T-helper 17 cell (primary cell): ENCODE data around the gene EPSTI1. TPM values are rescaled to one million over a fixed set of nuclear protein-coding genes. Genes with fewer than 3 reads are reported as not detected.
"Not testable (repeated sequence)": the region's sequence is repeated elsewhere in the genome, so short reads cannot be mapped to it uniquely, and the experiment has no call there.

ENCODE experiments used
- ATAC-seq: fragments of 150-1000 bp; cut with Tn5 transposase; 2 replicates; pipeline ENCODE4 v1.10.0; 2021; ENCODE audit warnings: mild to moderate bottlenecking, moderate library complexity
- DNase-seq, 3 donors: peaks; one replicate each; pipeline versions ENCODE4 v3.0.0 to v3.0.0-alpha.2; 2020 to 2021
- H3K9me3 ChIP-seq: one replicate; pipeline ENCODE4 v1.7.0; 2013; ENCODE audit warnings: low read length, mild to moderate bottlenecking; ENCODE audit not compliant: control insufficient read depth, poor library complexity, severe bottlenecking
- H3K27ac Mint-ChIP-seq: one replicate; pipeline ENCODE4 v1.8.0; 2022; ENCODE audit warnings: mild to moderate bottlenecking, moderate library complexity, mixed read lengths
- H3K27me3 Mint-ChIP-seq: one replicate; pipeline ENCODE4 v1.8.0; 2022; ENCODE audit warnings: mixed read lengths
- H3K36me3 Mint-ChIP-seq: one replicate; pipeline ENCODE4 v1.8.0; 2022; ENCODE audit warnings: low read depth, mixed read lengths
- H3K4me1 Mint-ChIP-seq: one replicate; pipeline ENCODE4 v1.8.0; 2022; ENCODE audit warnings: mild to moderate bottlenecking, mixed read lengths
- H3K4me3 Mint-ChIP-seq: one replicate; pipeline ENCODE4 v1.8.0; 2022; ENCODE audit warnings: mild to moderate bottlenecking, moderate library complexity, mixed read lengths
- total RNA-seq, 4 donors: library from RNA in 2 of 4; stranded (reverse) in 2 of 4; gene quantifications; one replicate each; pipeline ENCODE4 v1.2.3 and lab custom pipeline; 2022 to 2026

The EPSTI1 gene, protein sequence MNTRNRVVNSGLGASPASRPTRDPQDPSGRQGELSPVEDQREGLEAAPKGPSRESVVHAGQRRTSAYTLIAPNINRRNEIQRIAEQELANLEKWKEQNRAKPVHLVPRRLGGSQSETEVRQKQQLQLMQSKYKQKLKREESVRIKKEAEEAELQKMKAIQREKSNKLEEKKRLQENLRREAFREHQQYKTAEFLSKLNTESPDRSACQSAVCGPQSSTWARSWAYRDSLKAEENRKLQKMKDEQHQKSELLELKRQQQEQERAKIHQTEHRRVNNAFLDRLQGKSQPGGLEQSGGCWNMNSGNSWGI
- total RNA-seq, result 10 to 100 TPM; 27.3 to 44.0 TPM
- 43.5 to 45.5 reads per million in 2 donors for total RNA-seq (lab: John Stamatoyannopoulos, UW)

DNA sequence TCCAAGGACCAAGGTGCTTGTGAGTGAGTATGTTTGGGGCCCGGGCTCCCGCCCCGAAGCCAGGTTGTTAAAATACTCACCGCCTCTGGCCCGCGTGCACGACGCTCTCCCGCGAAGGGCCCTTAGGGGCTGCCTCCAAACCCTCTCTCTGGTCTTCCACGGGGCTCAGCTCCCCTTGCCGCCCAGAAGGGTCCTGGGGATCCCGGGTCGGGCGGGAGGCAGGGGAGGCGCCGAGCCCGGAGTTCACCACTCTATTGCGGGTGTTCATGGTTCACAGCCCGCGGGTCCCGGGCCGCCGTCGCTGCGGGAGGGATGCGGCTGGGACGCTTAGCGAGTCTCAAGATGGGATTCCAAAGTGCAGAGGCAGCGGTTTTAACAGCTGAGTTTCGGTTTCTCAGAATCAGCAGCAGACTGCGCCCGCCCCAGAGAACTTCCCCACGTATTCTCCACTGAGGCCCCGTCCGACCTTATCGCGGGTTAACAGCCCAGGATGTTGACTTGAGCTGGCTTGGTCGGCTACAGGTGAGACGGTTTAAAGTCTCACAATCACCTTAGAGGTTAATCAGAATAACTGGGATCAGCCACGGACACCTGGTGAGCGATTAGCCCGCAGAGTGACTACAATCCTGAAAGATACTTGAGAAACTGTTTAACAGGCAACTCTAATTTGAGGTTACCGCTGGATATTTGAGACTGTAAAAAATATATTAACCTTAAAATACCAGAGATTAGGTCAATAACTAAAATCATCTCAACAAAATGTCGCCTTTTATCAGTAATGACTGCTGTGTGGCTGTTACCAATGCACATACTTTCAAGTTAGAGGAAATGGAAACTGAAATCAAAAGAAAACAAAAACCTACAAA is at the start of gene EPSTI1:
EPSTI1 (minus strand) TSS at position 344 of the 866 bp plus-strand sequence; CDS start at position 268, 76 bp downstream.
- no peaks in the 10 kb centered on the region for H3K9me3 ChIP-seq
- Mint-ChIP-seq H3K27ac (peak within 1 kb of the TSS; percentile 99), H3K4me1 (peaks cover 37% of the 10 kb centered on the region), H3K36me3 (peaks cover 4% of the 10 kb centered on the region), H3K27me3 (no peaks in the 10 kb centered on the region), H3K4me3 (peak within 1 kb of the TSS; percentile 96)
- peak; percentile 52 to 66 (median 55) for DNase-seq
- ATAC-seq, result peak; percentile 84

DNA sequence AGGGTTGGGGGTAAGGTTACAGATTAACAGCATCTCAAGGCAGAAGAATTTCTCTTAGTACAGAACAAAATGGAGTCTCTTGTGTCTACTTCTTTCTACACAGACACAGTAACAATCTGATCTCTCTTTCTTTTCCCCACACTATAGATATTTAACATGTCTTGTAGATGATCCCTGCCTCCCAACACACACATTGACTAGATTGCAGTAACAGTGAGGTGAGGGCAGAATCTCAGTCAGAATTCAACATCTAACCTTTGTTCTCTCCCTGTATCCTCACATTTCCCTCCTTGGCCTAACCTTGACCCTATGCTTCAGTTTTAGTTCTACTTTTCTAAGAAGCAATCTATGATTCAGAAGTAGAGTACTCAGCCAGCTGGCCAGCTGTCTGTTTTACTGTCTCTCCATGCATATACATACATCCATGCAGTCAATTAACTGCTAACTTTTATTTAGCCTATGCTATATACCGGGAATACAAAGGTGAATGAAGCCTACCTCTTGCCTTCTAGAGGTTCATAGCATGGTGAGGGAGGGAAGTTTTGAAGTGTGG is 49.4 kb upstream of the EPSTI1 start:
- ATAC-seq (no peak), DNase-seq (no peak)
- no peaks in the 10 kb centered on the region for H3K9me3 ChIP-seq
- Mint-ChIP-seq H3K36me3 (peaks cover 9% of the 10 kb centered on the region), H3K4me3 (no peak overlapping the region), H3K27ac (no peak overlapping the region), H3K4me1 (peaks cover 34% of the 10 kb centered on the region), H3K27me3 (no peaks in the 10 kb centered on the region)

DNA sequence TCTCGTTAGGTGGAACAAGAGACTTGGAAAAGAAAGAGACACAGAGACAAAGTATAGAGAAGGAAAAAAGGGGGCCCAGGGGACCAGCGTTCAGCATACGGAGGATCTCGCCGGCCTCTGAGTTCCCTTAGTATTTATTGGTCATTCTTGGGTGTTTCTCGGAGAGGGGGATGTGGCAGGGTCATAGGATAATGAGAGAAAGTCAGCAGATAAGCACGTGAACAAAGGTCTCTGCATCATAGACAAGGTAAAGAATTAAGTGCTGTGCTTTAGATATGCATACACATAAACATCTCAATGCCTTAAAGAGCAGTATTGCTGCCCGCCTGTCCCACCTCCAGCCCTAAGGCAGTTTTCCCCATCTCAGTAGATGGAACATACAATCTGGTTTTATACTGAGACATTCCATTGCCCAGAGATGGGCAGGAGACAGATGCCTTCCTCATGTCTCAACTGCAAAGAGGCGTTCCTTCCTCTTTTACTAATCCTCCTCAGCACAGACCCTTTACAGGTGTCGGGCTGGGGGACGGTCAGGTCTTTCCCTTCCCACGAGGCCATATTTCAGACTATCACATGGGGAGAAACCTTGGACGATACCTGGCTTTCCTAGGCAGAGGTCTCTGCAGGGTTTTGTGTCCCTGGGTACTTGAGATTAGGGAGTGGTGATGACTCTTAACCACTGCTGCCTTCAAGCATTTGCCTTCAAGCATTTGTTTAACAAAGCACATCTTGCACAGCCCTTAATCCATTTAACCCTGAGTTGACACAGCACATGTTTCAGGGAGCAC is 48.7 kb upstream of the EPSTI1 start:
- H3K27ac Mint-ChIP-seq, result peak overlapping the region; percentile 41
- H3K36me3 Mint-ChIP-seq, DNase-seq, H3K27me3 Mint-ChIP-seq, H3K9me3 ChIP-seq, ATAC-seq, H3K4me3 Mint-ChIP-seq: not testable (repeated sequence)
- H3K4me1 Mint-ChIP-seq, result peaks cover 32% of the 10 kb centered on the region

DNA sequence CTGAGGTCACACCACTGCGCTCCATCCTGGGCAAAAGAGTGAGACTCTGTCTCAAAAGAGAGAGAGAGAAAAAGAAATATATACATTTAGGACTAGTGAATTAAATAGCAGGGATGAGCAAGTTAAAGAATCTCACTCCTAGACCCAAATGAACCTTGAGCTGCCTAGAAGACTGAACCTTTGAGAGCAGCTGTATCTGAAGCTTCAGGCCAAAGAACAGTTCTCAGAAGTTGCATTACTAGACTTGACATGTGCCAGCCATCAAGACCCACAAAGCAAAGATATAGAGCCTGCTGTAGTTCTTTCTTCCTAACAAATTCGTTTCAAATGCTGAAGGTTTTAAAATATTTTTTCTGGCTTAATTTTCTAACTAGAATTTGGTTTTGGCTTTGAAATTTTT is 47.9 kb upstream of the EPSTI1 start:
- H3K9me3 ChIP-seq, result no peaks in the 10 kb centered on the region
- Mint-ChIP-seq H3K36me3 (peaks cover 9% of the 10 kb centered on the region), H3K27me3 (no peaks in the 10 kb centered on the region), H3K4me3 (no peak overlapping the region), H3K4me1 (peaks cover 32% of the 10 kb centered on the region), H3K27ac (peak overlapping the region; percentile 41)
- ATAC-seq, result no peak
- no peak for DNase-seq

DNA sequence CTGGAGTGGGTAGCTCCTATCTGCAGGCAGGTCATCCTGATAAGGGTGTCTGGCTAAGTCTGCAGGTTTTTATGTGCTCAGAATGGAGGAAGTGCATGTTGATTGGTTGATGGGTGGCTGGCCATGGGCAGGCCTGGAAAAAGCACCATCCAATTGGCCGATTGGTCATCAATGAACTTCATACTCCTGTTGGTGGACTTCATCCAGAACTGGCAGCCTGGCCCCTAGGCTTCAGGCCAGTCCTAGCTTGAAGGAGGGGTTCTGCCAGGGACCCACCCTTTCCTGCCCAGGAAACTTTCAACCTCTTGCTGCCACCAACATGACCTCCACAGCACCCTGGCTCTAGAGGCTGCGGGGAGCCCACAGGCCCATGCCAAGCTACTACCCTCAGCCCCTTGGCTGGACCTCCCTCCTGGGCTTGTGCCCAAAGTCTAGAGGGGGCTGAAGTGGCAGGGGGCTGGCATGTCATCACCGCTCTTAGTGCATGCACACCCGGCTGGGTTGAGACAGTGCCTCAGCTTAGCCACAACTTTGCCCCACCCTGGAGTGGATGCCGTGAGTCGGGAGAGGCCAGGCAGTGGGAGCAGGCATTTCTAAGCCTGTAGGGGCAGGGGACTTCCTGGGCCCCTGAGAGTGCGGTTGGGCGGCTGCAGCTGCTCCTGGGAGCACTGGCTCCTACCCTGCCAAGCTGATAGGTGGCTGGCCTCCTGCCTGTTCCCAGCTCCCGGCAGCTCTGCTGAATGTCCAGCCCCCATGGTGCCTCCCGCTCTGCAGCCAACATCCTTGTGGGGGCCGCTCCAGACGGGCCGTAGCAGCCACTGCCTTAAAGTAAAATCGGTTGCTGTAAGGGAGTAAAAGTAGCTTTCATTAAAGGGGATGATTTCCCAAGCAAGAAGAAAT is 44.6 kb upstream of the EPSTI1 start:
- H3K9me3 ChIP-seq, result no peaks in the 10 kb centered on the region
- no peak overlapping the region for H3K4me3 Mint-ChIP-seq
- no peak for ATAC-seq
- peaks cover 7% of the 10 kb centered on the region for H3K36me3 Mint-ChIP-seq
- H3K27ac Mint-ChIP-seq, result no peak overlapping the region
- H3K4me1 Mint-ChIP-seq, result peaks cover 23% of the 10 kb centered on the region
- no peak for DNase-seq
- no peaks in the 10 kb centered on the region for H3K27me3 Mint-ChIP-seq

DNA sequence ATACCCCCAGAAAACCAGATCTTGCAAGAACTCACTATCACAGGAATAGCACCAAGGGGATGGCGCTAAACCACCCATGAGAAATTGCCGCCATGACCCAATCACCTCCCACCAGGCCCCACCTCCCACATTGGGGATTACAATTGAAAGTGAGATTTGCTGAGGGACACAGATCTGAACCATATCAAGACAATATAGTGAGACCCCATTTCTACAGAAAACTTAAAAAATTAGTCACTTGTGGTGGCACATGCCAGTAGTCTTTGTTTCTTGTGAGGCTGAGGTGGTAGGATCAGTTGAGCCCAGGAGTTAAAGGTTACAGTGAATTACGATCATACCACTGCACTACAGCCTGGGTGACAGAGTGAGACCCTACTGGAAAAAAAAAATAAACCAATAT is 41.0 kb upstream of the EPSTI1 start:
- ATAC-seq (no peak), DNase-seq (no peak)
- Mint-ChIP-seq H3K36me3 (peaks cover 13% of the 10 kb centered on the region), H3K4me1 (peaks cover 34% of the 10 kb centered on the region), H3K4me3 (no peak overlapping the region), H3K27me3 (no peaks in the 10 kb centered on the region), H3K27ac (peak overlapping the region; percentile 8)
- no peaks in the 10 kb centered on the region for H3K9me3 ChIP-seq

DNA sequence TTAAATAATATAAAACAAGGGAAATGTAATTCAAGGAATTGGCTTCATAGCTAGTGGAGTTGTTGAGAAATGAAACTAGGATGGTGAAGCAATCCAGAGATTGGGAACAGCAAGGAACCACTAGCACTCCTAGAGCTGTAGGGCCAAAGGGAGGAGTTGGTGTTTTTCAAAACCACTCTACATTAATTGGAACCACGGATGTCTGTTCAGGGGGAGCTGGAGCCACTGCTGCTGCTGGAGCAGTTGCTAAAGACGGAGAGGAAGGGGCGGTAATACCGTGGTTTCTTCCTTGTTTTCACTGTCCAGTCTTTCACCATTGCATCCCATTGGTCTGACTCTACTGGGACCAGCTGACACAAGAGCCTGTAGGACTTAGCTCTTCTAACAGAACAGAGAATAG is 39.8 kb upstream of the EPSTI1 start:
- H3K36me3 Mint-ChIP-seq, result peaks cover 11% of the 10 kb centered on the region

DNA sequence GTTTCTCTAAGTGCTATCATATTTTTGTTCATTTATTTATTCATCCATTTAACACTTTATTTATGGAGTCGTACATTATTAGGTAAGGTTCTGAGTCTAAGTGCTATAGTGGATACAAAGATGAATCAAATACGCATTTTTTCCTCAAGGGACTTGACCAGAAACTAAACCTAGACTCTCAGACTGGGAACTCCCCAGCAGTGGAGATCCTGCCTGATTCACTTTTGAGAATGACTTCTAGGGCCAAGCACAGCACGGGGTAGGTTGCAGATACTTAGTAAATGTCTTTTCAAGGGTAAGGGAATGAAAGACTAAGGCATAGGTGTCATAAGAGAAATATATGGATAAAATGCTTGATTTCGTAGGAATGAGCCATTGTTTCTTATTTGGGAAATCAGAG is 38.5 kb upstream of the EPSTI1 start:
- Mint-ChIP-seq H3K27ac (no peak overlapping the region), H3K4me1 (peaks cover 33% of the 10 kb centered on the region), H3K27me3 (no peaks in the 10 kb centered on the region), H3K36me3 (peaks cover 11% of the 10 kb centered on the region), H3K4me3 (no peak overlapping the region)
- DNase-seq (no peak), ATAC-seq (no peak)
- no peaks in the 10 kb centered on the region for H3K9me3 ChIP-seq

More for the DNA sequence above, 39.8 kb upstream of the EPSTI1 start:
- Mint-ChIP-seq H3K4me1 (peaks cover 32% of the 10 kb centered on the region), H3K27me3 (no peaks in the 10 kb centered on the region), H3K27ac (no peak overlapping the region), H3K4me3 (no peak overlapping the region)
- no peak for DNase-seq
- no peaks in the 10 kb centered on the region for H3K9me3 ChIP-seq
- ATAC-seq, result no peak

DNA sequence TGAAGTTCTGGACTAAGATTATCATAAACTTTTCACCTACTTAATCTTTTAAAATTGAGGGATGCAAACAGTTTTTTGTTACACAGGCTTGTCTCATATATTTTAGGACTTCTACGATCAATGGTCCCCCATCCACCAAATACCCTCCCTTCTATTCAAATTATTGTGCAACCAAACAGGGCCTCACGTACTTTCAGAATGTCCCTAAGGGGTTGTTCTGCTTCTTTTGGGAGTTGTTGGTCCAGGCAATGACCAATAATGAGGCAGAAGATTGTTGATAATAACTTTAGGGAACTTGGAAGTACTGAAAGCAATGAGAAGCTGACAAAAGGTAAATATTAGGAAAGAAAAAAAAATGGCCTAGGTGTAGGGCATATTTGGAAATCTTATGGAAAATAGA is 34.2 kb upstream of the EPSTI1 start:
- ATAC-seq (no peak), DNase-seq (no peak)
- Mint-ChIP-seq H3K4me3 (no peak overlapping the region), H3K27ac (no peak overlapping the region), H3K36me3 (peaks cover 11% of the 10 kb centered on the region), H3K4me1 (peaks cover 30% of the 10 kb centered on the region), H3K27me3 (no peaks in the 10 kb centered on the region)
- no peaks in the 10 kb centered on the region for H3K9me3 ChIP-seq

DNA sequence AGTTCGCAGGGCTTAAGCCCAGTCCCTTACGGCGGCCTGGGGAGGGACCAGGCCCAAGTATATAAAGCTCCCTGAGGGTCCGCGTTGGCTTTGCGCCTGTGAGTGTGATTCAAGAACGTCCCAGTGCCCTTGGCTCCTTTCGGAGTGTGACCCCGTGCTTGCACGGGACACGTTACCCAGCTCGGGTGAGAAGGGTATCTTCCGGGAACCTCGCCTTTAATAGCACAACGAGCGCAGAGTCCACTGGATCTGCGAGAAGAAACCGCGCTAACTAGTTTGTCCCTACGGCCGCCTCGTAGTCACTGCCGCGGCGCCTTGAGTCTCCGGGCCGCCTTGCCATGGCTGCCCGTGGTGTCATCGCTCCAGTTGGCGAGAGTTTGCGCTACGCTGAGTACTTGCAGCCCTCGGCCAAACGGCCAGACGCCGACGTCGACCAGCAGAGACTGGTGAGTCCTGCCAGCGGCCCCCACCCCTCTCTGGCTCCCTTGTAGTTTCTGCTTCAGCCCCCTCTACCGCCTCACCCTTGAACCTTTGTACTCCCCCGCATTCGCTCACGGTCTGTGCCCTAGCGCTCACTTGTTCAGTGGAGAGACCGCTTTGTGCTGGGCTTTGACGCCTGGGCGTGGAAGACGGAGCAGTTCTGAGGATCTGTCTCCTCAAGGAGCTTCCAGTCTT is 31.4 kb upstream of the EPSTI1 start, which contains the start of gene DNAJC15:
DNAJC15 (plus strand) TSS at position 298 of the 675 bp plus-strand sequence; CDS start at position 339, 41 bp downstream.
- Mint-ChIP-seq H3K4me1 (peaks cover 19% of the 10 kb centered on the region), H3K27me3 (no peaks in the 10 kb centered on the region), H3K27ac (peak within 1 kb of the TSS; percentile 96), H3K36me3 (peaks cover 5% of the 10 kb centered on the region), H3K4me3 (peak within 1 kb of the TSS; percentile 98)
- peak; percentile 92 for ATAC-seq
- no peaks in the 10 kb centered on the region for H3K9me3 ChIP-seq
- DNase-seq, result peak; percentile 60 to 77 (median 66)

DNA sequence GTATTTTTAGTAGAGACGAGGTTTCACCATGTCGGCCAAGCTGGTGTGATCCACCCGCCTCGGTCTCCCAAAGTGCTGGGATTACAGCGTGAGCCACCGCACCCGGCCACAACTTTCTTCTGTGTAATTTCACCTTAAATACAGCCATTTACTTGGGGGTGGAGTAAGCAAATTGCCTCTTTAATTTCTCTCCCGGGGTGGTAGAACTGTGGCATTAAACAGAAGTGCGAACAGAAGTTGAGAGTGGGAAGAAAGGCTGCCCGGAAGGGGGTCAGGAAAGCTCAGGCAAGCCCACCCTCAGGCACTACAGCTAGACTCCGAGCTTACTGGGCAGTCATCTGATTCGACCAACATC is 30.9 kb upstream of the EPSTI1 start:
- ATAC-seq, result no peak
- peak overlapping the region; percentile 96 for H3K27ac Mint-ChIP-seq
- no peaks in the 10 kb centered on the region for H3K36me3 Mint-ChIP-seq
- no peaks in the 10 kb centered on the region for H3K9me3 ChIP-seq
- no peaks in the 10 kb centered on the region for H3K27me3 Mint-ChIP-seq
- H3K4me1 Mint-ChIP-seq, result peaks cover 14% of the 10 kb centered on the region
- peak overlapping the region; percentile 98 for H3K4me3 Mint-ChIP-seq
- no peak for DNase-seq
